DND-41 (cell line): ENCODE results near the gene RNF14.

Experiments used
- ATAC-seq: fragments of 200-7000 bp; cut with Tn5 transposase; 3 replicates; pipeline ENCODE4 v1.9.1; 2021; ENCODE audit warnings: low read depth; ENCODE audit not compliant: insufficient read depth
- DNase-seq: peaks from one replicate; pipeline ENCODE4 v3.0.0-alpha.2; 2020
- H2AFZ ChIP-seq: 2 replicates; pipeline ENCODE4 v1.6.0; 2012; ENCODE audit warnings: low read depth, low read length
- H3K27ac ChIP-seq: 2 replicates; pipeline ENCODE4 v1.5.1; 2012; ENCODE audit warnings: low read length, inconsistent platforms
- H3K27me3 ChIP-seq: fragments of 200-600 bp; sonication (generic); 2 replicates; pipeline ENCODE4 v1.6.0; 2012; ENCODE audit warnings: low read length, mild to moderate bottlenecking, inconsistent platforms; ENCODE audit not compliant: insufficient read depth, poor library complexity
- H3K36me3 ChIP-seq: 2 replicates; pipeline ENCODE4 v1.5.1; 2012; ENCODE audit warnings: low read length, inconsistent platforms; ENCODE audit not compliant: insufficient read depth
- H3K4me1 ChIP-seq: 2 replicates; pipeline ENCODE4 v1.5.1; 2012; ENCODE audit warnings: mild to moderate bottlenecking, low read length; ENCODE audit not compliant: insufficient read depth
- H3K4me2 ChIP-seq: 2 replicates; pipeline ENCODE4 v1.6.0; 2012; ENCODE audit warnings: mild to moderate bottlenecking, moderate library complexity, low read length, inconsistent platforms; ENCODE audit not compliant: insufficient read depth
- H3K4me3 ChIP-seq, 2 experiments: fragments of 200-600 bp in 1 of 2; shearing (Covaris generic) in 1 of 2; 2 replicates each; pipeline ENCODE4 v1.5.1; 2012 to 2016; ENCODE audit warnings: inconsistent platforms in 2 of 2, low read length in 2 of 2, mild to moderate bottlenecking in 2 of 2, low read depth in 1 of 2, moderate library complexity in 1 of 2
- H3K79me2 ChIP-seq: 2 replicates; pipeline ENCODE4 v1.6.0; 2012; ENCODE audit warnings: low read length, inconsistent platforms; ENCODE audit not compliant: insufficient read depth
- H3K9ac ChIP-seq: 2 replicates; pipeline ENCODE4 v1.6.0; 2012; ENCODE audit warnings: low read depth, mild to moderate bottlenecking, inconsistent platforms, low read length, moderate library complexity
- H3K9me3 ChIP-seq: 2 replicates; pipeline ENCODE4 v1.5.1; 2012; ENCODE audit warnings: low read length, moderate library complexity, mild to moderate bottlenecking, inconsistent platforms; ENCODE audit not compliant: insufficient read depth, severe bottlenecking
- H4K20me1 ChIP-seq: 2 replicates; pipeline ENCODE4 v1.6.0; 2012; ENCODE audit warnings: low read length; ENCODE audit not compliant: insufficient read depth
- EZH2 ChIP-seq: IDR thresholded peaks from 3 replicates; pipeline ENCODE4 v1.6.1; 2012; ENCODE audit warnings: borderline replicate concordance, low read depth, mild to moderate bottlenecking, moderate library complexity, low read length, inconsistent platforms; ENCODE audit not compliant: severe bottlenecking
- TF ChIP-seq, protein P1 (sequence below): IDR thresholded peaks from 2 replicates; pipeline ENCODE4 v1.5.1; 2012; ENCODE audit warnings: borderline replicate concordance, low read length, moderate library complexity, mild to moderate bottlenecking; ENCODE audit not compliant: poor library complexity, severe bottlenecking; ENCODE audit errors: extremely low read depth

RNF14 gene

DNA sequence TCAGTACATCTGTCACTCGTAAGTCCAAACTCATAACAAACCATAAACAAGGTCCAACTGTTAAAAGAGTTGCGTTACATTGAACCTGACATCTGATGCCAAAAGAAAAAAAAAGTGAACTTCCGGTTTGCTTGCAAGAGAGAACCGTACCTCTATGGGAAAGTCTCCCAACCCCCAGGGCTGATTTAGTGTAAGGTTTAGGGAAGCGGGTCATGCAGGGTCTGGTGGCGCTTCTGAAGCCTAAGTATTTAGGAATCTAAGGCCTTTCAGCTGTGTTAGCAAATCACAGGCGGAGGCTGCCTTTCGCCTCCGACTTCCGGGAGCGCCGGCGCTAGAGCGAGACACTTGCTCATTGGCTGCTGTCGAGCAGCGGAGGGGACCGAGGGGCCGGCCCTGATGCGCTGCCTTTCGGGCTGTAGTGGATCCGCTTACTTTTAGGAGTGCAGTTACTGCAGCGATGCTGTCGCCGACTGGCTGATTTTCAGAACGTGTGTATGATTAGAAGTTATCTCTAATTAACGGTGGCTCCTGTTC lies 55.9 kb downstream of the RNF14 start:
- H3K4me3 ChIP-seq, result peak overlapping the region; percentile 21 to 53; a peak in 3 of 4 replicates

DNA sequence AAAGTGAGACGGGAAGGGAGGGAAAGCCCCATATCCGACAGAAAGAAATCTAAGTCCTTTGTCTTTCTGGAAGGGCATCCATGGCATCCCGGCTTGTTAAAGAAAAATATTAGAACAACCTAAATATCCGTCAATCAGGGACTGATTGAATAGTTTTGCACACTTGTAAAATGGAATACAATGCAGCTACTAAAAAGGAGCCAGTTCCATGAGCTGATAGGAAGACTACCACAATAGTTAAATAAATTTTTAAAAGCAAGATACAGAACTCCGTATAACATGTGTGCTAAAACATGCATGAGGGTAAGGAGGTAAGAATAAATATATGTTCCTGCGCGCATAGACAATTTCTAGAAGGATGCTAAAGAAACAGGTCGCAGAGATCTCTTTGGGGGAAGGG lies 56.7 kb downstream of the RNF14 start:
- H3K4me2 ChIP-seq, result peak overlapping the region; percentile 69
- H3K4me3 ChIP-seq, result peak overlapping the region; percentile 16 to 53; a peak in 3 of 4 replicates
- no peak for ATAC-seq
- DNase-seq, result no peak
- peak overlapping the region; percentile 91 for H3K27ac ChIP-seq
- H3K27me3 ChIP-seq, result no peaks in the 10 kb centered on the region
- H3K79me2 ChIP-seq, result no peaks in the 10 kb centered on the region
- peaks cover 20% of the 10 kb centered on the region for H3K4me1 ChIP-seq
- no peaks in the 10 kb centered on the region for H3K9me3 ChIP-seq
- H3K36me3 ChIP-seq, result no peaks in the 10 kb centered on the region
- no peak for TF ChIP-seq EZH2
- TF ChIP-seq, protein P1, sequence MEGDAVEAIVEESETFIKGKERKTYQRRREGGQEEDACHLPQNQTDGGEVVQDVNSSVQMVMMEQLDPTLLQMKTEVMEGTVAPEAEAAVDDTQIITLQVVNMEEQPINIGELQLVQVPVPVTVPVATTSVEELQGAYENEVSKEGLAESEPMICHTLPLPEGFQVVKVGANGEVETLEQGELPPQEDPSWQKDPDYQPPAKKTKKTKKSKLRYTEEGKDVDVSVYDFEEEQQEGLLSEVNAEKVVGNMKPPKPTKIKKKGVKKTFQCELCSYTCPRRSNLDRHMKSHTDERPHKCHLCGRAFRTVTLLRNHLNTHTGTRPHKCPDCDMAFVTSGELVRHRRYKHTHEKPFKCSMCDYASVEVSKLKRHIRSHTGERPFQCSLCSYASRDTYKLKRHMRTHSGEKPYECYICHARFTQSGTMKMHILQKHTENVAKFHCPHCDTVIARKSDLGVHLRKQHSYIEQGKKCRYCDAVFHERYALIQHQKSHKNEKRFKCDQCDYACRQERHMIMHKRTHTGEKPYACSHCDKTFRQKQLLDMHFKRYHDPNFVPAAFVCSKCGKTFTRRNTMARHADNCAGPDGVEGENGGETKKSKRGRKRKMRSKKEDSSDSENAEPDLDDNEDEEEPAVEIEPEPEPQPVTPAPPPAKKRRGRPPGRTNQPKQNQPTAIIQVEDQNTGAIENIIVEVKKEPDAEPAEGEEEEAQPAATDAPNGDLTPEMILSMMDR, result no peak
- peak overlapping the region; percentile 63 for H3K9ac ChIP-seq
- peak overlapping the region; percentile 95 for H2AFZ ChIP-seq
- no peaks in the 10 kb centered on the region for H4K20me1 ChIP-seq

More for the DNA sequence above, 55.9 kb downstream of the RNF14 start:
- peak overlapping the region; percentile 95 for H2AFZ ChIP-seq
- DNase-seq (peak; percentile 92), ATAC-seq (peak; percentile 100)
- no peaks in the 10 kb centered on the region for H3K36me3 ChIP-seq
- H3K27me3 ChIP-seq, result no peaks in the 10 kb centered on the region
- H4K20me1 ChIP-seq, result no peaks in the 10 kb centered on the region
- peaks cover 4% of the 10 kb centered on the region for H3K9me3 ChIP-seq
- H3K9ac ChIP-seq, result peak overlapping the region; percentile 63
- TF ChIP-seq, protein P1, result no peak
- TF ChIP-seq EZH2, result no peak
- peaks cover 20% of the 10 kb centered on the region for H3K4me1 ChIP-seq
- peak overlapping the region; percentile 69 for H3K4me2 ChIP-seq
- H3K27ac ChIP-seq, result peak overlapping the region; percentile 91
- no peaks in the 10 kb centered on the region for H3K79me2 ChIP-seq

DNA sequence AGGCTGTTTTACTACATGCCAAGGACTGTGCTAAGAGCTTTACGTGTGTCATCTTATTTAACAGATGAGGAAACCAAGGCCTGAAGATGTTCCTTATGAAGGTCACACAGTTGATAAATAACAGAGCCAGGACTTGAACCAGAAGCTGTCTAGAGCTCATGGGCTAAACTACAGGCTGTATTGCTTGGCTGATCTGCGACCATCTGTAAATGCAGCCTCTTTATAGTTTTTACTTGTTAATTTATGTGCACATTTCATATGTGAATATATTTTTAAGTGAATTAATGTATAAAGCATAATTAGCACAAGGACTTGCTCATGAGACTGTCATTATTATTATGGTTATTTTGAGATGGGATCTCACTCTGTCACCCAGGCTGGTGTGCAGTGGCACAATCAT lies 63.2 kb downstream of the RNF14 start:
- Histone ChIP-seq H3K4me2 (no peak overlapping the region), H2AFZ (no peak overlapping the region), H3K4me3 (no peak overlapping the region), H4K20me1 (no peaks in the 10 kb centered on the region), H3K4me1 (no peaks in the 10 kb centered on the region), H3K27ac (no peak overlapping the region), H3K27me3 (no peaks in the 10 kb centered on the region), H3K36me3 (no peaks in the 10 kb centered on the region), H3K79me2 (no peaks in the 10 kb centered on the region), H3K9ac (no peak overlapping the region), H3K9me3 (no peaks in the 10 kb centered on the region)
- no peak for ATAC-seq
- DNase-seq, result no peak
- TF ChIP-seq, protein P1, result no peak
- no peak for TF ChIP-seq EZH2
